WI38 (cell line): ENCODE data around the gene MRPL41.
"Not testable (repeated sequence)": the region's sequence is repeated elsewhere in the genome, so short reads cannot be mapped to it uniquely, and the experiment has no call there.

ENCODE experiments used
- H3K4me3 ChIP-seq: 2 replicates; pipeline ENCODE4 v1.5.1; 2011; ENCODE audit warnings: low read depth, mild to moderate bottlenecking, control low read depth, low read length
- TF ChIP-seq, protein P1 (sequence below): IDR thresholded peaks from 2 replicates; pipeline ENCODE4 v1.5.1; 2012; ENCODE audit warnings: low read depth, mild to moderate bottlenecking, control low read depth, low read length

MRPL41 gene

DNA sequence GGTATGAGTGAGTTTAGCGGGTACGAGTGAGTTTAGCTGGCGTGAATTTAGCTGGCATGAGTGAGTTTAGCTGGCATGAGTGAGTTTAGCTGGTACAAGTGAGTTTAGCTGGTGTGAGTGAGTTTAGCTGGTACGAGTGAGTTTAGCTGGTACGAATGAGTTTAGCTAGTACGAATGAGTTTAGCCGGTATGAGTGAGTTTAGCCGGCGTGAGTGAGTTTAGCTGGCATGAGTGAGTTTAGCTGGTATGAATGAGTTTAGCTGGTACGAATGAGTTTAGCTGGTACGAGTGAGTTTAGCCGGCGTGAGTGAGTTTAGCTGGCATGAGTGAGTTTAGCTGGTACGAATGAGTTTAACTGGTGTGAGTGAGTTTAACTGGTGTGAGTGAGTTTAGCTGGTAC is 42.5 kb upstream of the MRPL41 start:
- TF ChIP-seq, protein P1, sequence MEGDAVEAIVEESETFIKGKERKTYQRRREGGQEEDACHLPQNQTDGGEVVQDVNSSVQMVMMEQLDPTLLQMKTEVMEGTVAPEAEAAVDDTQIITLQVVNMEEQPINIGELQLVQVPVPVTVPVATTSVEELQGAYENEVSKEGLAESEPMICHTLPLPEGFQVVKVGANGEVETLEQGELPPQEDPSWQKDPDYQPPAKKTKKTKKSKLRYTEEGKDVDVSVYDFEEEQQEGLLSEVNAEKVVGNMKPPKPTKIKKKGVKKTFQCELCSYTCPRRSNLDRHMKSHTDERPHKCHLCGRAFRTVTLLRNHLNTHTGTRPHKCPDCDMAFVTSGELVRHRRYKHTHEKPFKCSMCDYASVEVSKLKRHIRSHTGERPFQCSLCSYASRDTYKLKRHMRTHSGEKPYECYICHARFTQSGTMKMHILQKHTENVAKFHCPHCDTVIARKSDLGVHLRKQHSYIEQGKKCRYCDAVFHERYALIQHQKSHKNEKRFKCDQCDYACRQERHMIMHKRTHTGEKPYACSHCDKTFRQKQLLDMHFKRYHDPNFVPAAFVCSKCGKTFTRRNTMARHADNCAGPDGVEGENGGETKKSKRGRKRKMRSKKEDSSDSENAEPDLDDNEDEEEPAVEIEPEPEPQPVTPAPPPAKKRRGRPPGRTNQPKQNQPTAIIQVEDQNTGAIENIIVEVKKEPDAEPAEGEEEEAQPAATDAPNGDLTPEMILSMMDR = no peak
- H3K4me3 ChIP-seq = no peak overlapping the region

DNA sequence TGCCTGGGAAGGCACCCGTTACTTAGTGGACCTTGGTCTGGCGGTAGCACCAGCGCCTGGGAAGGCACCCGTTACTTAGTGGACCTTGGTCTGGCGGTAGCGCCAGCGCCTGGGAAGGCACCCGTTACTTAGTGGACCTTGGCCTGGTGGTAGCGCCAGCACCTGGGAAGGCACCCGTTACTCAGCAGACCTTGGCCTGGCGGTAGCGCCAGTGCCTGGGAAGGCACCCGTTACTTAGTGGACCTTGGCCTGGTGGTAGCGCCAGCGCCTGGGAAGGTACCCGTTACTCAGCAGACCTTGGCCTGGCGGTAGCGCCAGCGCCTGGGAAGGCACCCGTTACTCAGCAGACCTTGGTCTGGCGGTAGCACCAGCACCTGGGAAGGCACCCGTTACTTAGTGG is 40.6 kb upstream of the MRPL41 start:
- H3K4me3 ChIP-seq = not testable (repeated sequence)

DNA sequence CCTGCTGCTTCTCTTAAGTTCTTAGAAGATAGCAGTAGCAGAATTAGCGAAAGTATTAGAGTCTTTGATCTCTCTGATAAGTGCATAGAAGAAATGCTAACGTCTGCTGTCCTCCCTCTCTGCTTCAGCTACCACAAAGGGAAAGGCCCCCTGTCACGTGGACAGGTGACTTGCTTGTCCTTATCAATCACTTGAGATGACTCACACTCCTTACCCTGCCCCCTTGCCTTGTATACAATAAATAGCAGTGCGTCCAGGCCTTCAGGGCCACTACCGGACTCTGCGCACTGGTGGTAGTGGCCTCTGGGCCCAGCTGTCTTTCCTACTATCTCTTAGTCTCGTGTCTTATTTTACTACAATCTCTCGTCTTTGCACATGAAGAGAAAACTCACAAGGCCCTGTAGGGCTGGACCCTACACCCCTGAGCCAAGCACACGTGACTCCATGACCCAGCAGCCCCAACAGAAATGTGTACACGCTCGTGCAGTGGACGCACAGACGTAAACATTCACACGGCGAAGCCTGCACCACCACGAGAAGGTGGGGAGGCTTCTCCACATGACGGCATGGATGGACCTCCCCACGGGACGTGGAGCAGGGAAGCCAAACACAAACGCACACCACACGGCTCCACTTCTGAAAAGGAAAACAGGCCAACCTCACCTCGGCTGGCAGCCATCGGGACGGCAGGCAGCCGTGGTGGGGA is 39.8 kb upstream of the MRPL41 start:
- TF ChIP-seq, protein P1 = no peak
- no peak overlapping the region for H3K4me3 ChIP-seq

DNA sequence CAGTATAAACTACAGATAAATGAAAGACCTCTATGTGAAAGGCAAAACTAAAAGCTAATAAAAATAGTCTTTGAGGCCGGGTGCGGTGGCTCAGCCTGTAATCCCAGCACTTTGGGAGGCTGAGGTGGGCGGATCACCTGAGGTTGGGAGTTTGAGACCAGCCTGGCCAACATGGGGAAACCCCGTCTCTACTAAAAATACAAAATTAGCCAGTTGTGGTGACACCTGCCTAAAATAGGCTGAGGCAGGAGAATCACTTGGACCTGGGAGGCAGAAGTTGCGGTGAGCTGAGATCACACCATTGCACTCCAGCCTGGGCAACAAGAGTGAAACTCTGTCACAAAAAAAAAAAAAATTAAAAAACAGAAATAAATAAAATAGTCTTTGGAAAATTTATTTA is 38.5 kb upstream of the MRPL41 start:
- not testable (repeated sequence) for H3K4me3 ChIP-seq

DNA sequence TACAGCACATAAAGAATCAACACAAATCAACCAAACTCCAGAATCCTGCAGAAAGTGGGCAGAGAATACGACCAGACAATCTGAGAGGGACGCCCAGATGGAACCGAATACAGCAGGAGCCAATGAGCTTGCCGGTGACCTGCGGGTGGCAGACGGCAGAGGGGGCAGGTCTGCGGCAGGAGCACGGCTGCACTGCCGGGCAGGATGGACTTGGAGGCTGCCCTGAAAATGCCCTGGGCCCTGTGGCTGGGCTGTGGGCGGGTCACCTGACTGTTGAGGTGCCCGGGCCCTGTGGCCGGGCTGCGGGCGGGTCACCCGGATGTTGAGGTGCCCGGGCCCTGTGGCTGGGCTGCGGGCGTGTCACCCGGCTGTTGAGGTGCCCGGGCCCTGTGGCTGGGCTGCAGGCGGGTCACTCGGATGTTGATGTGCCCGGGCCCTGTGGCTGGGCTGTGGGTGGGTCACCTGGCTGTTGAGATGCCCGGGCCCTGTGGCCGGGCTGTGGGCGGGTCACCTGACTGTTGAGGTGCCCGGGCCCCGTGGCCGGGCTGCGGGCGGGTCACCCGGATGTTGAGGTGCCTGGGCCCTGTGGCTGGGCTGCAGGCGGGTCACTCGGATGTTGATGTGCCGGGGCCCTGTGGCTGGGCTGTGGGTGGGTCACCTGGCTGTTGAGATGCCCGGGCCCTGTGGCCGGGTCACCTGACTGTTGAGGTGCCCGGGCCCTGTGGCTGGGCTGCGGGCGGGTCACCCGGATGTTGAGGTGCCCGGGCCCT is 37.7 kb upstream of the MRPL41 start:
- not testable (repeated sequence) for H3K4me3 ChIP-seq

DNA sequence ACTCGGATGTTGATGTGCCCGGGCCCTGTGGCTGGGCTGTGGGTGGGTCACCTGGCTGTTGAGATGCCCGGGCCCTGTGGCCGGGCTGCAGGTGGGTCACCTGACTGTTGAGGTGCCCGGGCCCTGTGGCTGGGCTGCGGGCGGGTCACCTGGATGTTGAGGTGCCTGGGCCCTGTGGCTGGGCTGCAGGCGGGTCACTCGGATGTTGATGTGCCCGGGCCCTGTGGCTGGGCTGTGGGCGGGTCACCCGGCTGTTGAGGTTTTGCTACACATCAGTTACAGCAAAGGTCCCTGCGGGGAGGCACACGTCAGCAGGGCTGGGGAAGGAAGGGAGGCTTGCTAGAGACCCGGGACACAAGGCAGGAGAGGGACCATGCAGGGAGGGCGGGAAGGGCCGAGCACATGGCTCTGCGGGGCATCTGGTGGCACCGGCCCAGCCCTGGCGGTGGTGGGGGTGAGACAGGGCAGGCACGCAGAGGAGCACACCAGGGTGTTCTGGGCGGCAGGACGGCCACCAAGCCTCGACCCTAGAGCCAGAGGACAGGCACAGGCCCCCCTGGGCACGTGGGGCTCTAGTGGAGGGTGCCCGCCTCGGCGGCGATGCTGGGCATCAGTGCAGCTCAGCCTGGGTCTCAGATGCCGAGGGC is 36.9 kb upstream of the MRPL41 start:
- no peak overlapping the region for H3K4me3 ChIP-seq
- TF ChIP-seq, protein P1 = no peak

DNA sequence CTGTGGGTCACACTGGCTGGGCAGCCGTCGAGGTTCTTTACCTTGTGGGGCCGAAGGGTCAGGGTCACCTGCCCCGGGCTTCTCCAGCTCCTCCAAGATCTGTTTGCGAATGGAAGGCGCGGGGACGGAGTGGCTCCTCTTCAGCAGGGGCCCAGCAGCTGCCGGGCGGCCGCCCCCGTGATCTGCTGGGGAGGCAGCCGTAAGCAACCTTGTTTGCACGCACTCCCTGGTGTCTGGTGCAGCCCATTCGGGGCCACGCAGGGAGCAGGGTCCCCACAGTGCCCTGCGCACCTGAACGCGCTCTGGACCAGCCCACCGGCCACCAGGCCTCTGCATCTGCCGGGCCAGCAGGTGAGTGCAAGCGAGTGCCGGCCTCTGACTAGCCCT is 36.3 kb upstream of the MRPL41 start:
- TF ChIP-seq, protein P1 = no peak
- no peak overlapping the region for H3K4me3 ChIP-seq

DNA sequence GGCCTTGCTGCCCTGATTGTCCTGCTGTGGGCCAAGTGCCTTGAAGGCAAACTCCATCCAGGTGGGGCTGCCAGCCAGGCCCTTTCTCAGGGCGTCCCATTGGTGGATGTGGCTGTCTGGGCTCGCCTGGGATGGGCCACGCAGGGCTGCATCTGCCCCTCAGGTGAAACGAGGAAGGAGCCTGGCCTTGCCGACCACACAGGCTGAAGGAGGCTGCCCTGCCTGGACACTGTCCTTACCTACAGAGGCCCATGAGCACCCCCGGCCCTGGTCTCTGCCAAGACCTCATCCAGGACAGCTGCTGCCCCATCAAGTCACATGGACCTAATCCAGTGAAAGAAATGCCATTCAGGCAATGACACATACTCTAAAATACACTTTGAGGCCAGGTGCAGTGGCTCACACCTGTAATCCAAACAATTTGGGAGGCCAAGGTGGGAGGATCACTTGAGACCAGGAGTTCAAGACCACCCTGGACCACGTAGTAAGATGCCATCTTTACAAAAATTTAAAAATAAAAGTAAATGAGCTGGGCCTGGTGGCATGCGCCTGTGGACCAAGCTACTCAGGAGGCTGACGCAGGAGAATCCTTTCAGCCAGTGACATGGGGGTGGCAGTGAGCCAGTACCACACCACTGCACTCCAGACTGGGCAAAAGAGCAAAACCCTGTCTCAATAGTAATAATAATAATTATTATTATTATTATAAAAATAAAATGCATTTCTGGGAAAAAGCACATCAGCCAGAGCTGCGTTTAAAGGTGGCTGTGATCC is 35.3 kb upstream of the MRPL41 start:
- TF ChIP-seq, protein P1 = no peak
- no peak overlapping the region for H3K4me3 ChIP-seq

DNA sequence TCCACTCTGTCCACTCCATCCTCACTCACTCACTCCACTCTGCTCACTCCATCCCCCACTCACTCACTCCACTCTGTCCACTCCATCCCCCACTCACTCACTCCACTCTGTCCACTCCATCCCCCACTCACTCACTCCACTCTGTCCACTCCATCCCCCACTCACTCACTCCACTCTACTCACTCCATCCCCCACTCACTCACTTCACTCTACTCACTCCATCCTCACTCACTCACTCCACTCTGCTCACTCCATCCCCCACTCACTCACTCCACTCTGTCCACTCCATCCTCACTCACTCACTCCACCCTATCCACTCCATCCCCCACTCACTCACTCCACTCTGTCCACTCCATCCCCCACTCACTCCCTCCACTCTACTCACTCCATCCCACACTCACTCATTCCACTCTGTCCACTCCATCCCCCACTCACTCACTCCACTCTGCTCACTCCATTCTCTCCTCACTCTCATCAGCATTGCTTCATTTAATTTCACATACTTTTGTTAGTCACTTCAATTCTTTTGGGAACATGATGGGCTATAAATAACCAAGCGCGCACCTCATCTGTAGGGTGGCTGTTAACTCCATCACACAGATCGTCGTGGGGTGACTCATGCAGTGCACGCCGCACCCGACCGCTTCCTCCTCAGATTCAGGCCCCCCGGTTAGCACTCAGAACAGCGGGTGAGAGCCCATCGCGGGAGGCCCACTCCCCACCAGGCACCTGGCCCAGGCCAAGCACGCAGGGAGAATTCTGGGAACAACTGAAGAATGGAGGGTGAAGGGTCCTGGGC is 32.8 kb upstream of the MRPL41 start:
- not testable (repeated sequence) for H3K4me3 ChIP-seq
